Suppressor macrophage treated with lipopolysaccharide for 1 hour (primary cell): ENCODE results near the gene XCL2.
"Not testable (repeated sequence)": the region's sequence is repeated elsewhere in the genome, so short reads cannot be mapped to it uniquely, and the experiment has no call there.

Source experiments
- DNase-seq, 3 donors: peaks; one replicate each; pipeline ENCODE4 v3.0.0-alpha.2; 2020 to 2022

XCL2 gene, protein sequence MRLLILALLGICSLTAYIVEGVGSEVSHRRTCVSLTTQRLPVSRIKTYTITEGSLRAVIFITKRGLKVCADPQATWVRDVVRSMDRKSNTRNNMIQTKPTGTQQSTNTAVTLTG

DNA sequence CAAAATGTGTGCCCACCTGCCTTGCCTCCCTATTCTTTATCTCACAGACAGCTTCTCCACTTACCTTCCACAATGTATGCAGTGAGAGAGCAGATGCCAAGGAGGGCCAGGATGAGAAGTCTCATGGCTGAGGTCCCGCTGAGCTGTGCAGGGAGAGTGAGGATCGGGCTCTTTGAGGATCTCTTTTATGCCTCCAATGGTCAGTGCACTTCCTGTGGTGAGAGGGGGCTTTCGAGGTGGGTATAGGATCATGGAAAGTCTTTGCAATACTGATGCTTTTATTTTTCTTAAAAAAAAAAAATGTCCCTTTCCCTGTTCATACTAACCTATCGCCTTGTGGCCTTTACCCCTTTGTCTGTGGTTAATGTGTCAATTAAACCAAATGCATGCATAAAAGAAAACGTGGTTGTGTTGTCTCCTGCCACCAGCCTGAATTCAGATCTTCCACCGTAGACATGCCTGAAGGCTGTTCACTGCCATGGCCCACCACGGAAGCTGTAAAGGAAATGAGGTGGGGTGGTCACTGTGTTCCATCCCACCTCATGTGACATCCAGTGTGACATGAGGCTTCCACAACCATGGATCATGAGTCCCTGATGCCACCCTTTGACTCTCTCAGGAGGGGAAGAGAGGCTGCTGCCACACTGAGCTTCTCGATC is at the start of gene XCL2:
Gene XCL2 (minus strand): TSS at position 158 of the 659 bp plus-strand sequence. CDS start 33 bp downstream, at position 125.
- DNase-seq, result not testable (repeated sequence)

DNA sequence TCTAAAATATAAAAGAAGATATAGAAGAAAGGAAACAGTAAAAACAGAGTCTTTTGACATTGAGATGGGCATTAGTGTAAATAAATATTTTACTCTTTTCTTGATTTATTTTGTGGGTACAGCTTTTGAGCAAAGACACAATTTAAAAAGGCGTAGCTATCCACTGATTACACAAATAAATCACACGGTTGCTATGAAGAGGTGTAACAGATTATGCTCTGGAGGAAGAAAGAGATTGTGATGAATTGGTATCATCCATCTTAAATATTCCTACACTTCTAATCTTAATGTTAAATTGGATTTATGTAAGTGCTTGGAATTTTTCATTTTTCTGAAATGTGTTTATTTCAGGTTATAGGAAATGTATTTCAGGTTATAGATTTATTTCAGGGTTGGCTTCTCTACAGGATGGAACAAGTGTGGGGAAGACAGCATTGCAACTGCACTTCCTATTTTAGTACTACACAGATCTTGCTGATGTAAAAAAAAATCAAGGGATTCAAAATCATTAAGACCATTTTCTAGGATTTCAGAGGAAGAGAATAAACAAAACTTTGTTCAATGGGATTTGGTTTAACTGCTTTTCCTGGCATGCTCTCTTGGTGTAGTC is 47.9 kb upstream of the XCL2 start:
- DNase-seq, result no peak

DNA sequence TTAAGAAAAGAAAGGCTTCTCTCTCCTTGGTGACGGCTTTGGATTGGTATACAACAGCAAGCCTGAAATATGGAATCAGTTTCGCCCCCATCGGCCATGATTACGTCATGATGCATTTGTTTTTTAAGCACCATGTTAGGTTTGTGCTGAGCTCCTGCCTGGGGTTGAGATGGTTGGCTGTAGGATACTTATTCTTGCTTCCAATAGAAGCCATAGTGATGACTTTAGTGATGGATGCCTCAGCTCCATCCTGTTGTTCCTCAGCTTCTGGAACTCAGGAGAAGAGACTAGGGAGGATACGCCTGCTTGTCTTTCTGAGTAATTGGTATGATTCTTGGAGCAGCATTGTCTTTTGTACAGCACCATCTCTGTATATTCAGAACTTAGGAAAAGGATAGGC is 47.3 kb upstream of the XCL2 start:
- no peak for DNase-seq

DNA sequence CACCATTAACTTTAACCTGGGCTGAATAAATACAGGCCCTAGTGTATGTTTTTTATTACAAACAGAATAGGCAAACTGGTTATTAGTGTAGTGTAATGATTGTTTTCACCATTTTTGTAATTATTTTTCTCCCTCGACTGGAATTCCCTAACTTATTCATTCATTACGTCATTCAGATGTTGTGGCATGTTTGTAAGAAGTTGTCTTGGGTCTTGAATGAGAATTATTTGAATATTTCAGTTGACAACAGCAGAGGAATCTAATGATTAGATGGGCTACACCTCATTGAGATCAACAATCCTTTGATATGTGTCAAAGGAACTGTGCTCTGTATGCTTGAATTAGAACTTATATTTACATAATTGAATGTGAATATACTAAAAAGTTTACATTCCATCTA is 45.4 kb upstream of the XCL2 start:
- no peak for DNase-seq

DNA sequence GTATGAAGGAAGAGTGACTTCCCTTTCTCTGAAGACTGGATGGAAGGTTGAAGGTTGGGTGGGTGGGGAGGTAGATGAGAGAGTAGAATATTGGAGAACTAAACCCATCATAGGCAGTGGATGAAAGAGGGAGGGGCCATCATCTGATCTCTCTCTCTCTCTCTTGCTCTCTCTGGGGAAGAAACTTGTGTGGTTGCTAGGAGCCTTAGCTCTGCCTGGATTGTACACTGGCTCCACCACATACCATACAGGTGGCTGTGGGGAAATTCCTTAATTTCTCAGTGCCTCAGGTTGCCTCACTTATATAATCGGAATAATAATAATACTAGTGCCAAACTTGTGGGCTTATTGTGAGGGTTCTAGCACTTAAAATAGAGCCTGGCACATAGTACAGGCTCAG is 42.1 kb upstream of the XCL2 start:
- no peak for DNase-seq

DNA sequence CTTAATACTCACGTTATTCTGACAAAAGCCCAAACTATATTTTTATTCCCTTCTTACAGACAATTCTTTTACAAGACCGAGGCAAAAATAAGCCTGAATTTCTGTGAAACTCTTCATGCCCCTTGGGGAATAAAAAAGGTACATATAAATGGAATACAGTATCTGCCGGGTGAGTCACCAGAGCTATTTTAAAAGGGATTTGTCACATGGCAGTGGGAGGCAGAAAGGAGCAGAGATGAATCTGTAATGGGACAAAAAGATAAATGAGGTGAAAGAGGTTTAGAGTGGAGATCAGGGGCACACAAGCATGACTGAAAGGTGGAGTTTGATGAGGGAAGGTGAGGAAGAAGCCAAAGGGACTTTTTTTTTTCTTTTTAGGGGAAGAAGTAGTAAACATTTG is 41.4 kb upstream of the XCL2 start:
- DNase-seq, result peak in 1 of 3 donors; percentile 15

DNA sequence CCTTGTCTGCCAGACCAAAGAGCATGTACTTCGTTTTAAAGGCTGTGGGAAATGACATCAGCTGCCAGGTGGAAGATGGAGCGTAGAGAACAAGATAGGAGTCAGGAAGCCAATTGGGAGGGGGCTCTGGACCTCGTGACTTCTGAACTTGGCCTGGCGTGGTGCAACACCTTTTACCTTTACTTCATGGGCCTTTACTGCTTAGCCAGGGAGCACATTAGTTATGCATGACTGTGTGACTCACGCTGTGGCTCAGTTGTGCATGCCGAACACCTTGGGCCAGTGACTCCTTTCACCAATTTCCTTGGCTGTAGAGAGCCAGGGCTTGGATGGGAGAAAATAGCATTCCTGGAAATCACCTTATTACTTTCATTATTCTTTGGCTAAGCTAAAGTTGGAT is 39.8 kb upstream of the XCL2 start:
- DNase-seq, result no peak

DNA sequence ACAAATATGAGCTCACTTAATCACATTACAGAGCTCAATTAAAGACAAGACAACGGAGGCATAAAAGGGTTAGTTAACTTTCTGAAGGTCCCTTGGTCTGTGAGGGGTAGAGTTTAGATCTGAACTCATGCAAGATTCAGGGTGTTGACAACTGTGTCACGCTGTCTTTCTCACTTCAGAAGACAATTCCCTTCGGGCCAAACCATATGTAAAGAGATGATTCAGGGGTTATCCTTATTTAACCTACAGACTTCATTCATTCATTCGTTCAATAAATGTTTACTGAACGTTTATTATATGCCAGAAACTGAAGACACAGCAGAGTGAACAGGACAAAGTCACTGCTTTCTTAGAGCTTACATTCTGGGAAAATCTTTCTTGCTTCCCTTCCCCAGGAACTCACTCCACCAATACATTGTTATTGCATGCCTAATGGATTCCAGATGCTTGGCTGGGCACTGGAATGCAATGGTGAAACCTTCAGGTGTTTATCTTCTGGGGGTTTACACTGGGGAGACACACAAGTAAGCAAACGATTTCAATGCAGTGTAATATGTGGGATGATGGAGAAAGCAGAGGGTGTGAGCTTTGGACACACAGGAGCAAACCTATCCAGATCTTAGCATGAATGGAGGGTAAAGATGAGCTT is 39.0 kb upstream of the XCL2 start:
- DNase-seq, result no peak

DNA sequence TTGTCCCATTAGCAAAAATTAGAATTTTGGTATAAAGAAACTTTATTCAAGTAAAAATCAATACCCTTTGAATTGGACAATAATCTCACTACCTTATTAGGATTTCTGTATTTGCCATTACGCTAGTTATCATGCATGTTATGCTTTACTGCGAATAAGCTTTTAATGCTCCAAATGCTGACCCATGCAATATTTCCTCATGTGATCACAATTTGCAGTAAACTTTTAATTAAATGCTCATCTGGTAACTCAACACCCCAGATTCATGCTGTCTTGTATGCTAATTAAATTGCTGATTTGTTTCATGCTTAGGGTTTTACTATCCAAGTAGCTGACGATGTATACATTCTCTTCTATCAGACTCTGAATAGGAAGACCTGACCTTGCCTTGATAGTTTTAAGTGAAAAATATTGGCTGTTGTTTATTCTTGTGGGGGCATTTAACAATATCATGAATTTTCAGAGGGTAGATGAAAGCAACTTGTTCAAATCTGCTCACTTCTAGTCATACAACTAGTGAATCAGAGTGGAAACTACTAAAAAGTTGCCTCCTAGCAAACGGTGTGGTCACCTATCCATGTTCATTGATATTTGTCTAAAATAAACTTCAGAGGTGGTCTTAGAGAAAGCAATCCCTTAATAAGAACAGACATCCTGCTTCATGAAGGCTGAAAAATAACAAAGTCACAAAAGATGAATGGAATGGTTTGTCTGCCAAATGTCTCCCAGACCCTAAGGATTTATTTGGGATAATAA is 38.2 kb upstream of the XCL2 start:
- no peak for DNase-seq

DNA sequence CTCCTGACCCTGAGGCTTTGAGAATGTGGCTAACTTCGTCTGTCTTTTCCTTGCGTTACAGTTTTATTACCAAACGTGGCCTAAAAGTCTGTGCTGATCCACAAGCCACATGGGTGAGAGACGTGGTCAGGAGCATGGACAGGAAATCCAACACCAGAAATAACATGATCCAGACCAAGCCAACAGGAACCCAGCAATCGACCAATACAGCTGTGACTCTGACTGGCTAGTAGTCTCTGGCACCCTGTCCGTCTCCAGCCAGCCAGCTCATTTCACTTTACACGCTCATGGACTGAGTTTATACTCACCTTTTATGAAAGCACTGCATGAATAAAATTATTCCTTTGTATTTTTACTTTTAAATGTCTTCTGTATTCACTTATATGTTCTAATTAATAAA is 37.2 kb upstream of the XCL2 start:
- DNase-seq, result not testable (repeated sequence)

DNA sequence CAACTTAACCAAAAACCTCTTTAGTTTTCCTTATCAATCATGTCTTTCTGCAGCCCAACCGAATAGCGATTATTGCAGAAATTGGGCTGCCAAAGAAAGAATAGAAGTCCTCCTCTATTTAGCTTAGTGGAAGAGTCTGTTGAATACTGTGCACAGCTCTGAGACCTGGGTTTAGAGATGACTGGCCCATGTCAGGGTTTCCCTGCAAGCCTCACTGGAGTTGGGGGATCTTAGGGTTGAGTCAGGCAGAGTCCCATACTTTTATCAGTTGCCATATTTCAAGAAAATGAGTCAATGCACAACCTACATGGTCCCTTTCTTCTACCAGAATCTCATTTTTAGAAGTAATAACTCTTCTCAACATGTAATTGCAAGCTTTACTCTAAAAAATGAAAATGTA is 36.5 kb upstream of the XCL2 start:
- DNase-seq, result not testable (repeated sequence)

DNA sequence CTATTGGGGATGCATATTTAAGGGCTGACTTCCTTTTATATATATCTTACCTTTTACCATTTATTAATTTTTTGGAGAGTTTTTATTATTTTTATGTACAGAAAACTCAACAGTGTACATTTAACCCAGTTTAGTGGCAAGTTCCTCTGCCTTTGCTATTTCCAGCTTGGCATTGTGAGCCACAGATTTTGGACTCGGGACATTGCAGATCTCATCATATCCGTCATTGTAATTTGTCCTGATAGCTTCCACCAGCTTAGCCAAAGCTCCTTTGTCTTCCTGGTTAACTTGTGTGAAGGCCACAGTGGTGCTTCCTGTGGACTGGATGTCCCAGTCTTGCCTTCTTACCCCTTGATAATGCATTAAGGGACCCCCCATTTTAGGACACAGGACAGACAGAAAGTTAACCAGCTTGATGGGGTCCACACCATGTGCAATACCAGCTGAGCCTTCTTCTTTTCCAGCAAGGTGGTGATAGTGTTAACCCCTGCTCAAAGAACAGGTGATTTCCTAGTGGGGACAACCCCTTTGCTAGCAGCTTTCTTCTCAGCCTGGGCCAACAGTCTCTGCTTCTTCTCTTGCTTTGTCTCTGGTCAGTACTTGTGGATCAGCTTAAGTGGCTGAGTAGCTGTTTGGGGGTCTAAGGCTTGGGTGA is 34.9 kb upstream of the XCL2 start:
- not testable (repeated sequence) for DNase-seq

DNA sequence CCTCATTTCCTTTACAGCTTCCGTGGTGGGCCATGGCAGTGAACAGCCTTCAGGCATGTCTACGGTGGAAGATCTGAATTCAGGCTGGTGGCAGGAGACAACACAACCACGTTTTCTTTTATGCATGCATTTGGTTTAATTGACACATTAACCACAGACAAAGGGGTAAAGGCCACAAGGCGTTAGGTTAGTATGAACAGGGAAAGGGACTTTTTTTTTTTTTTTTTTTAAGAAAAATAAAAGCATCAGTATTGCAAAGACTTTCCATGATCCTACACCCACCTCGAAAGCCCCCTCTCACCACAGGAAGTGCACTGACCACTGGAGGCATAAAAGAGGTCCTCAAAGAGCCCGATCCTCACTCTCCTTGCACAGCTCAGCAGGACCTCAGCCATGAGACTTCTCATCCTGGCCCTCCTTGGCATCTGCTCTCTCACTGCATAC is 32.5 kb upstream of the XCL2 start, which contains the start of gene XCL1:
Gene XCL1 (plus strand): TSS at position 361 of the 444 bp plus-strand sequence. CDS start 33 bp downstream, at position 394.
- DNase-seq, result not testable (repeated sequence)

DNA sequence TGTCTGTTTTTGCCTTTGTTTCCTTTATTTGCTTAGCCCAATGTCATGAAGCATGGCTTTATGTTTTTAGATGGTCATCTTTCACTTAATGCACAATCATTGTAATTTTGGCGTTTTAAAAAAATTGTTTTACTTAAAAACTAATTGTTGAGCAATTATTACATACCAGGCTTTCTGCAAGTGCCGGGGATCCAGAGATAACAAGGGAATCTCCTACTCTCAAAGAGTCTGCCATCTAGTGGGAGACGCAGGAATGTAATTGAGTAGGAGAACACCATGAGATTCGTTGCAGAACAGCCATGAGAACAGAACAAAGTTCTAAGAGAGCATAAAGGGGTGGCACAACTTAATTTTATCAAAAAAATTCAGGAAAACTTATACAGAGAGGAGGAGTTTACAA is 30.4 kb upstream of the XCL2 start:
- peak; percentile 53 to 60 (median 54) for DNase-seq

DNA sequence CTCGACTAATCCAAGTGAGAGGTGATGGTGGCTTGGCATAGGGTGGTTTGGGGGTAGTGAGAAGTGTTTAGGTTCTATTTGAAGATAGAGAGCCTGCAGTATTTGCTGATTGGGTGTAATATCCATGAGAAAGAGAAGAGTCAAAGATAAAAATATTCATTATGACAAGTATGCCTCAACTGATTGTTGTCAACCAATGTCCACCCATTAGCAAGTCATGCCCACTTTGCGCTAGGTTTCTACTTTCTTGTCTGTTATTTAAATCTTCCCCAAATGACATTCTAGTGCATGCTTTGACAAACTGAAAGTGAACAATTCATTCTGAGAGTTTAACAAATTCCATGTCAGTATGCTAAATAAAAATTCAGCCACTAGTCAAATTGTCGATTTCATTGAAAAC is 28.8 kb upstream of the XCL2 start:
- DNase-seq, result no peak

DNA sequence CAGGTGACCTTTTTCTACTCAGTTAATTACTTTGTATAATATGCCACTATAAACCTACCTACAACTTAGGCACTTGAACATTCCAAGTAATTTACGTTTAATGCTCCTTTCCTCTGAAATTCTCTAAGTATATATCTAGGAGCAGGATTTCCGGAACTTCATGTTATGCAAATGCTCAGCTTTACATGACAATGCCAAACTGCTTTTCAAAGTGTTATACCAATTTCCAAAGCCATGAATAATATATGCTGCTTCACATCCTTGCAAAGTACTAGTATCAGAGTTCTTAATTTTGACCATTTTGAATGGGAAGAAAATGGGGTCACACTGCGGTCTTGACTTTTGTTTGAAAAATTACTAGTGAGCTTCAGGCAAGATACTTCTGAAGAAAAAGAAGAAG is 26.9 kb upstream of the XCL2 start:
- DNase-seq, result no peak

DNA sequence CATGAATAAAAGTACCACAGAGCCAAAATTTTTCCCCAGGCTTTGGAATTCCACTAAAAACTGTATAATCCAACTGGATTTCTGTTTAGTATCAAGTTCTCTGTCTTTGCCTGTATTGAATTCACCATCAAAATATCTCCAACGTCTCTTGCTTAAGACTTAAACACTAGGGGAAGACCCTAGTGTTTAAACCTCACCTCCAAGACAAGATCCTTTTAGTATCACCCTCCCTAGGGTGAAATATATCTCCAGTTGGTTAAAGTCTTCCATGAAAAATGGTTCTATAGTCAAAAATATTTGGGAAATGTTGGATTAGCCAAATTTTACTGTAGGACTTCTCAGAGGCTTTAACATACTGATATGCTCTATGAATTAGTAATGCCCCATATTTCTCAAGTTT is 24.5 kb upstream of the XCL2 start:
- DNase-seq, result no peak

DNA sequence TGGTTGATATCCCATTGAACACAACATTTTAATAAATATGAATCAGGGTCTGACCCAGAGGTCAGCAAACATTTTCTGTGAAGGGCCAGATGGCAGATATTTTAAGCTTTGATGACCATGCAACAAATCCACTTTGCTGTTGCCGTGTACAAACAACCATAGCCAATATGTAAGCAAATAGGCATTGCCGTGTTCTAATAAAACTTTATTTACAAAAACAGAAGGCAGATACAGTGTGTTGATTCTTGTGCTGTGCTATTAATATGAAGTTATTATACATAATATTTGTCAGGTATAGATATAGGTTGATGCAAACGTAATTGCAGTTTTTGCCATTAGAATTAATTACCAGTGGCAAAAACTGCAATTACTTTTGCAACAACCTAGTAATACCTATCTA is 23.8 kb upstream of the XCL2 start:
- no peak for DNase-seq

DNA sequence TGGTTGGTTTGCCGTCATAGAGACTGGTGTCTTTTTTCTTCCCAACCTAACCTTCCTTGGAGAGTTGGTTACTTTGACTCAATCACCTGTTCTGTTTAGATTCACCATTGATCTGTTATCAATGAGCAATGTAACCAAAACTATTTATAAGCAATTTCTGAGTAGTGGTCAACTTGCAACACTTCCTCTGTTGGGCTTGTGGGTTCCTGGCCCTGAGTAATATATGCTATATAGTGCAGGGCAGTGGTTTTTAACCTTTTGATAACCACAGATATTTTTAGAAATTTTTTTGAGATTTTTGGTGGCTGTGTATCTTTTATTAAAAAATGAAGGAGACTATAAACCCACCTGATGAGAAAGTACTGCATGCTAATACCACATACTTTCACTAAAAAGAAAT is 23.2 kb upstream of the XCL2 start:
- peak in 1 of 3 donors; percentile 6 for DNase-seq

DNA sequence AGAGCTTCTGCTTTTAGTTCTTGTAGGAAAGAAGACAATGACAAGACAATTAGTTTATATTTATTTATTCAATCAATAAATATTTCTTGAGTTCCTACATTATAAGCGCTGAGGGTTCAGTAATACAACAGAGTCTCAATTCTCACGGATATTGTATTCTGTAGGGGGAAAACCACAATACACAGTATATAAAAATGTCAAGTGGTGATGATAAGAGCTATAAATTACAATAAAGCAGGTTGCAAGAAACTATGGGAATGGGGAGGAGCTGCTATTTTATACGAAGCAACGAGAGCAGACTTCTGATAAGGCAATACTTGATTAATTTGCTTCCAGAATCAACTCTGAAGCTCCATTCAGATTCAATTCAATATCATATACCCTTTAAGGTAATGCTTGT is 22.0 kb upstream of the XCL2 start:
- DNase-seq, result no peak

DNA sequence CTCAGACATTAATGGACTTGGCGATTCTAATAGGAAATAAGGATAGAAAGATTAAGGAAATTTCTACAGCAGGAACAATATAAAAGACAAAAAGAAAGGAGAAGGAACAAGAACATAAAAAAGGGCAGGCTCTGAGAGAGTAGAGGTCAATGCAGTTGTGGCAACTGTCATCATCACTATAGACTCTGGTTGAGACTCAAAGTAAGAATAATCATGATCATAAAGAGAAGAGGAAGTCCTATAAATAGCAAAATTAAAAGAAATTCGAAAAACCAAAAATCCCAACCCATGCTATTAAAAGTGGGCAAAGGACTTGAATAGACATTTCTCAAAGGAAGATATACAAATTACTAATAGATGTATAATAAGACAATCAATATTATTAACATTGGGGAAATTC is 18.2 kb upstream of the XCL2 start:
- DNase-seq, result no peak

DNA sequence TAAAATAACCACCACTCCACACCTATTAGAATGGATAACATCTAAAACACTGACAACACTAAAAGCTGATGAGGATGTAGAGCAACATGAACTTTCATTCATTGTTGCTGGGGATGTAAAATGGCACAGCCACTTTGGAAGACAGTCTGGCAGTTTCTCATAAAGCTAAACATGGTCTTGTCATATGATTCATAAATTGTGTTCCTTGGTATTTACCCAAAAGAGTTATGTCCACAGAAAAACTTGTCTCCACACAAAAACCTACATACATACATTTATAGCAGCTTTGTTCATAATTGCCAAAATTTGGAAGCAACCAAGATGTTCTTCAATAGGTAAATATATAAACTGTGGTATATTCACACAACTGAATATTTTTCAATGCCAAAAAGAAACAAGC is 16.6 kb upstream of the XCL2 start:
- DNase-seq, result no peak

DNA sequence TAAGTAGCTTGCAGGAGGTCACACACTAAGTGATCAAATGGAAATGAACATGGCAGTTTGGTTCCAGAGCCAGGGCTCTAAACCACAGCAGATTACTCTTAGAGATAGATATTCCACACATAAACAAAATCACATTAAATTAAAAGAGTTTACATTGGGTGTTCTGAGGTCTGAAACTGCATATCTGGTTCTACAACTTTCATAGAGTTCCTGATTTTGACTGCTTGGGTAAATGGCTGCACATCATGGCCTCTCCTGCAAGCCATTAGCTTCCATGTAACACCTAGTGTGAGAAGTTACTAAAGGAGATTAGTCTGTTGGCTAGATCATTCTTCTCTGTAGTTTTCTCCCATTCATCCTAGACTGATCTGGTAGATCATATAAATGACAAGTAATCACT is 12.8 kb upstream of the XCL2 start:
- DNase-seq, result no peak
